K562 (cell line): ENCODE data around the gene C10orf53. TPM values are rescaled to one million over a fixed set of nuclear protein-coding genes. Genes with fewer than 3 reads are reported as not detected.

Source experiments
- ATAC-seq: fragments of 200-7000 bp; cut with Tn5 transposase; 3 replicates; pipeline ENCODE4 v1.9.1; 2020; ENCODE audit warnings: moderate library complexity
- BruUV-seq: library from RNA; stranded (reverse); fragments of 400-500 nt; replicated peaks from 2 replicates; lab custom pipeline; 2021; lab: Mats Ljungman, UMichigan
- CTCF ChIA-PET: fragments of 300-600 bp; formaldehyde crosslinking; extraction: SDS; loops from one replicate; lab custom pipeline; 2021; ENCODE audit warnings: low intra/inter-chr PET ratio; lab: Yijun Ruan, JAX
- POLR2A ChIA-PET: fragments of 300-600, 350-650 bp; sonication (Branson Sonifier 250); formaldehyde crosslinking; extraction: SDS; loops from one replicate; lab custom pipeline; 2021; ENCODE audit warnings: antibody characterized with exemption, inconsistent platforms; lab: Yijun Ruan, JAX
- DNase-seq, 4 experiments: peaks; one replicate each; pipeline versions ENCODE4 v3.0.0 to v3.0.0-alpha.2; 2011 to 2018; ENCODE audit warnings: low spot score in 3 of 4, mixed read lengths in 3 of 4; ENCODE audit errors: extremely low read depth in 1 of 4
- FAIRE-seq: peaks from 2 replicates; lab custom pipeline; 2011; peaks lifted over from hg19 to GRCh38; lab: Jason Lieb, UNC
- H2AFZ ChIP-seq: 2 replicates; pipeline ENCODE4 v1.6.0; 2011; ENCODE audit warnings: low read depth, low read length, control low read depth, inconsistent platforms
- H3K27ac ChIP-seq: fragments of 200-600 bp; 3 replicates; pipeline ENCODE4 v1.8.0; 2011; ENCODE audit warnings: low read depth, mild to moderate bottlenecking, control low read depth, inconsistent platforms, low read length, moderate library complexity, mixed read lengths; ENCODE audit errors: extremely low read depth
- H3K27me3 ChIP-seq, 2 experiments: fragments of 300-600 bp in 1 of 2; 2 replicates in 1 of 2; 3 replicates in 1 of 2; pipeline versions ENCODE4 v1.6.0 to v1.8.0; 2011; ENCODE audit warnings: inconsistent platforms in 2 of 2, low read length in 2 of 2, mild to moderate bottlenecking in 1 of 2, mixed read lengths in 1 of 2, moderate library complexity in 1 of 2; ENCODE audit not compliant: control insufficient read depth in 2 of 2, insufficient read depth in 2 of 2
- H3K36me3 ChIP-seq: fragments of 300-600 bp; 3 replicates; pipeline ENCODE4 v1.8.0; 2011; ENCODE audit warnings: mild to moderate bottlenecking, low read length, inconsistent platforms; ENCODE audit not compliant: control insufficient read depth, insufficient read depth
- H3K4me1 ChIP-seq, 2 experiments: fragments of 200-600 bp in 1 of 2; replicated peaks in 1 of 2; 2 replicates in 1 of 2; 3 replicates in 1 of 2; pipeline versions ENCODE4 v1.5.1 to v1.8.0; 2011; ENCODE audit warnings: inconsistent platforms in 2 of 2, low read length in 2 of 2, mild to moderate bottlenecking in 1 of 2, mixed read lengths in 1 of 2, moderate library complexity in 1 of 2; ENCODE audit not compliant: control insufficient read depth in 2 of 2, insufficient read depth in 2 of 2
- H3K4me2 ChIP-seq: 2 replicates; pipeline ENCODE4 v1.6.1; 2011; ENCODE audit warnings: low read length, control low read depth, inconsistent platforms, mixed read lengths; ENCODE audit not compliant: insufficient read depth
- H3K4me3 ChIP-seq: fragments of 200-600 bp; sonication (generic), shearing (Covaris generic); 2 replicates; pipeline ENCODE4 v1.5.1; 2016; ENCODE audit warnings: control low read depth, inconsistent platforms
- H3K79me2 ChIP-seq: fragments of 200-600 bp; 3 replicates; pipeline ENCODE4 v1.8.0; 2011; ENCODE audit warnings: low read length, inconsistent platforms; ENCODE audit not compliant: control insufficient read depth, insufficient read depth
- H3K9ac ChIP-seq, 2 experiments: 2 replicates each; pipeline versions ENCODE4 v1.6.0 to v1.6.1; 2011; ENCODE audit warnings: low read depth in 2 of 2, low read length in 2 of 2, control low read depth in 1 of 2, inconsistent platforms in 1 of 2, mild to moderate bottlenecking in 1 of 2, mixed read lengths in 1 of 2; ENCODE audit not compliant: insufficient read depth in 1 of 2
- H3K9me1 ChIP-seq: one replicate; pipeline ENCODE4 v1.6.0; 2011; ENCODE audit warnings: inconsistent platforms, mild to moderate bottlenecking, low read length, moderate library complexity; ENCODE audit not compliant: control insufficient read depth, insufficient read depth
- H3K9me3 ChIP-seq: replicated peaks from 2 replicates; pipeline ENCODE4 v1.5.1; 2011; ENCODE audit warnings: low read depth, low read length, inconsistent platforms; ENCODE audit not compliant: control insufficient read depth, insufficient read depth
- H4K20me1 ChIP-seq: replicated peaks from 2 replicates; pipeline ENCODE4 v1.6.1; 2011; ENCODE audit warnings: low read length, inconsistent platforms, mixed read lengths; ENCODE audit not compliant: control insufficient read depth, insufficient read depth
- FIP1L1 ChIP-seq: fragments of 200-400 bp; formaldehyde crosslinking; IDR thresholded peaks from 2 replicates; pipeline ENCODE4 v1.6.1; 2018; ENCODE audit warnings: mild to moderate bottlenecking, low read depth, low read length; ENCODE audit not compliant: poor library complexity, severe bottlenecking
- MYC ChIP-seq, 2 experiments: fragments of 250-450 bp in 1 of 2; sonication (Bioruptor Pico) in 1 of 2; IDR thresholded peaks; 2 replicates each; pipeline versions ENCODE4 v1.5.1 to v1.6.1; 2012 to 2021; ENCODE audit warnings: low read depth in 2 of 2, borderline replicate concordance in 1 of 2, improper control_type of control experiment in 1 of 2, low read length in 1 of 2, mild to moderate bottlenecking in 1 of 2, moderate library complexity in 1 of 2
- PHF21A ChIP-seq: fragments of 450-650 bp; IDR thresholded peaks from 2 replicates; pipeline ENCODE4 v1.6.1; 2017; ENCODE audit warnings: low read depth, borderline replicate concordance
- ZNF408 ChIP-seq: fragments of 250-450 bp; sonication (Bioruptor Pico); IDR thresholded peaks from 2 replicates; pipeline ENCODE4 v1.4.0; 2020; ENCODE audit warnings: low read depth, mild to moderate bottlenecking, moderate library complexity
- ZNF431 ChIP-seq: sonication (generic); formaldehyde crosslinking; IDR thresholded peaks from 2 replicates; pipeline ENCODE4 v1.8.0; 2022; ENCODE audit warnings: mild to moderate bottlenecking, missing genetic modification reagents
- WGBS: fragments of 100-300 bp; shearing (Covaris generic); methylation state at CpG from one replicate; pipeline ENCODE4 v1.1.6; 2016; ENCODE audit warnings: low coverage, mixed read lengths; ENCODE audit not compliant: insufficient coverage; ENCODE audit errors: missing lambda C conversion rate; 5-methylcytosine and 5-hydroxymethylcytosine counted together
- in situ Hi-C: fragments of 300-500 bp; cut with MboI; formaldehyde crosslinking; loops from 4 replicates; pipeline ENCODE4 v1.15.0; 2018; ENCODE audit warnings: inconsistent platforms, mixed read lengths
- intact Hi-C: fragments of 100-400 bp; cut with micrococcal nuclease; formaldehyde crosslinking; loops from 2 replicates; pipeline ENCODE4 v1.14.2; 2022
- polyA plus RNA-seq, 8 experiments: library from polyadenylated mRNA; depleted of rRNA in 4 of 8; stranded (reverse) in 5 of 8; unstranded in 3 of 8; fragments of >200 nt; fragmentation: Nextera tagmentation in 2 of 8; fragmentation: Illumina TruSeq in 1 of 8; extraction: Ambion mirVana in 2 of 8; extraction: Trizol in 1 of 8; gene quantifications; 2 replicates each; pipeline versions ENCODE4 v1.2.1 to v1.2.3, GENCODE V29; 2011 to 2014; ENCODE audit warnings: inconsistent platforms in 1 of 8, missing spikeins in 1 of 8
- total RNA-seq, 7 experiments: library from RNA; depleted of rRNA in 6 of 7; stranded (reverse); fragments of >200 nt in 6 of 7; fragmentation: Illumina TruSeq in 2 of 7; extraction: Trizol in 2 of 7; gene quantifications; 2 replicates each; pipeline versions ENCODE4 v1.2.1 to v1.2.3, GENCODE V29; 2011 to 2021; ENCODE audit warnings: low replicate concordance in 1 of 7
- TF ChIP-seq, protein P1 (sequence below): fragments of 250-450 bp; sonication (Bioruptor Pico); IDR thresholded peaks from 2 replicates; pipeline ENCODE4 v1.8.0; 2021; ENCODE audit warnings: borderline replicate concordance, mild to moderate bottlenecking, moderate library complexity; ENCODE audit not compliant: poor library complexity, severe bottlenecking
- TF ChIP-seq, protein P2 (sequence below): fragments of 450-650 bp; IDR thresholded peaks from 2 replicates; pipeline ENCODE4 v1.7.1; 2018; ENCODE audit warnings: mild to moderate bottlenecking, low read depth; ENCODE audit not compliant: partially characterized antibody

C10orf53 gene
- total and polyA plus RNA-seq, 9 of the 15 experiments (the other 6 are each of a cell fraction or from before 2014, with no cell fraction given) = not detected

DNA sequence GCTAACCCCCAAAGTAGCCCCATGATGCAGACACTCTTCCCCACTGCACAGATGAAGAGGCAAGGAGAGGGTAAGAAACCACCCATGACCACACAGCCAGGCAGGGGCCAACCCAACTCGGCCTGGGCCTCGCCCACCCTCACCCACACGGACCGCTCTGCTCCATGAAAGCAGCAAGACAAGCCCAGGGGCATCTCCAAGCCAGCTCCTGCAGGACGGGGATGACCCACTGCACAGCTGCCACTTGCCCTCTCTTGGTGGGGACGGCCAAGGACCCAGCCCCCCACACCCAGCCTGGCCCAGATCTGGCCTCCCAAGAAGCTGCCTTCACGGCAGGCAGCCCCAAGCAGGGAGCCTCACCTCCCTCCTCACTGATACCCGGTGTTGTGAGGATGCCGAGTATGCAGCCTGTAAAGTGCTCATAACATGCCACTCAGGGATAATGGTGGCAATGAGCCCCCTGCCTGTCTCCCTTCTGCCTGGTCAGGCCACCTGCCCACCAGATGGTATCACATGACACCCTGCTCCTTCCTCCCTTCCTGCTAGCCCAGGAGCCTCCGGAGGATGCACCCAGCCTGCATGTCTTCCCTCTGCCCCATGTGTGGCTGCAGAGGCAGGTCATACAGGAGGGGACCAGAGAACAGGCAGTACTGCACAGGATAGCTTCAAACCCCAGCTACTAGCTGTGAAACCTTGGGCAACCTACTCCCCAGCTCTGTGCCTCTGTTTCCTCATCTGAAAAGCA lies 59.3 kb downstream of the C10orf53 start:
- ATAC-seq = no peak
- POLR2A ChIA-PET = no interaction called here

DNA sequence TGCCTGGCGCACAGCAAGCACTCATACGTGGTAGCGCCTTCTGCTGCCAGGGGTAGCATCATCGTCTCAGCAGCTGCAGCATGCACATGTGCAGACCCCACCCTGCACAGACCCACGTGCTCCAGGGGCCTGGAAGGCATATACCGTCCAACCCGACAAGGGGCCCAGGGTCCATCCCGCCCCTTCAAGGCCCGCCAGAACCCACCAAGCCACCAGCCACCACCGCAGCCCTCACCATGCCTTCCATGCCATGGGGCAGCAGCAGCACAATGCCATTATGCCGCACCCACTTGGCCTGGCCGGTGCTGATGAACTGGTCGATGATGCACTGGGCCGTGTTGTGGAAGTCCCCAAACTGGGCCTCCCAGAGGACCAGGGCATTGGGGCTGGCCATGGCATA lies 60.0 kb downstream of the C10orf53 start:
- no peak for FAIRE-seq
- H3K9ac ChIP-seq = no peak overlapping the region
- no peak overlapping the region for H2AFZ ChIP-seq
- ChIA-PET POLR2A (no interaction called here), CTCF (no interaction called here)
- no peaks in the 10 kb centered on the region for H3K9me3 ChIP-seq
- DNase-seq = no peak
- peaks cover 0 to 12% of the 10 kb centered on the region in 2 experiments; a peak in 2 of 5 replicates for H3K4me1 ChIP-seq
- H3K27me3 ChIP-seq = peaks cover 0 to 48% of the 10 kb centered on the region in 2 experiments; a peak in 3 of 5 replicates
- no TSS peak for BruUV-seq
- no peaks in the 10 kb centered on the region for H3K79me2 ChIP-seq
- ATAC-seq = no peak
- H3K4me2 ChIP-seq = no peak overlapping the region
- in situ Hi-C loops (no loop called here), intact Hi-C loops (no loop called here)
- H3K9me1 ChIP-seq = no peaks in the 10 kb centered on the region
- peaks cover 32% of the 10 kb centered on the region for H4K20me1 ChIP-seq
- no peak overlapping the region for H3K4me3 ChIP-seq
- no peaks in the 10 kb centered on the region for H3K36me3 ChIP-seq
- 2% methylated on average over 14 of the region's 14 CpGs for WGBS
- H3K27ac ChIP-seq = no peak overlapping the region
- TF ChIP-seq MYC (IDR thresholded peaks at IDR 0.05; ENCODE audit: low read depth, low read length) (no peak), MYC (CRISPR knock-in tag; IDR thresholded peaks at IDR 0.05; ENCODE audit: borderline replicate concordance, low read depth) (no peak), PHF21A (no peak), ZNF408 (CRISPR knock-in tag) (no peak)
- TF ChIP-seq, protein P1, sequence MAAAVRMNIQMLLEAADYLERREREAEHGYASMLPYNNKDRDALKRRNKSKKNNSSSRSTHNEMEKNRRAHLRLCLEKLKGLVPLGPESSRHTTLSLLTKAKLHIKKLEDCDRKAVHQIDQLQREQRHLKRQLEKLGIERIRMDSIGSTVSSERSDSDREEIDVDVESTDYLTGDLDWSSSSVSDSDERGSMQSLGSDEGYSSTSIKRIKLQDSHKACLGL (CRISPR knock-in tag) = no peak
- TF ChIP-seq, protein P2, sequence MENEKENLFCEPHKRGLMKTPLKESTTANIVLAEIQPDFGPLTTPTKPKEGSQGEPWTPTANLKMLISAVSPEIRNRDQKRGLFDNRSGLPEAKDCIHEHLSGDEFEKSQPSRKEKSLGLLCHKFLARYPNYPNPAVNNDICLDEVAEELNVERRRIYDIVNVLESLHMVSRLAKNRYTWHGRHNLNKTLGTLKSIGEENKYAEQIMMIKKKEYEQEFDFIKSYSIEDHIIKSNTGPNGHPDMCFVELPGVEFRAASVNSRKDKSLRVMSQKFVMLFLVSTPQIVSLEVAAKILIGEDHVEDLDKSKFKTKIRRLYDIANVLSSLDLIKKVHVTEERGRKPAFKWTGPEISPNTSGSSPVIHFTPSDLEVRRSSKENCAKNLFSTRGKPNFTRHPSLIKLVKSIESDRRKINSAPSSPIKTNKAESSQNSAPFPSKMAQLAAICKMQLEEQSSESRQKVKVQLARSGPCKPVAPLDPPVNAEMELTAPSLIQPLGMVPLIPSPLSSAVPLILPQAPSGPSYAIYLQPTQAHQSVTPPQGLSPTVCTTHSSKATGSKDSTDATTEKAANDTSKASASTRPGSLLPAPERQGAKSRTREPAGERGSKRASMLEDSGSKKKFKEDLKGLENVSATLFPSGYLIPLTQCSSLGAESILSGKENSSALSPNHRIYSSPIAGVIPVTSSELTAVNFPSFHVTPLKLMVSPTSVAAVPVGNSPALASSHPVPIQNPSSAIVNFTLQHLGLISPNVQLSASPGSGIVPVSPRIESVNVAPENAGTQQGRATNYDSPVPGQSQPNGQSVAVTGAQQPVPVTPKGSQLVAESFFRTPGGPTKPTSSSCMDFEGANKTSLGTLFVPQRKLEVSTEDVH = no peak

More for the DNA sequence above, 59.3 kb downstream of the C10orf53 start:
- Histone ChIP-seq H3K79me2 (no peaks in the 10 kb centered on the region), H3K36me3 (no peaks in the 10 kb centered on the region), H3K9me1 (no peaks in the 10 kb centered on the region), H4K20me1 (peaks cover 30% of the 10 kb centered on the region), H3K4me3 (no peak overlapping the region), H3K4me1 (peaks cover 0 to 12% of the 10 kb centered on the region in 2 experiments; a peak in 2 of 5 replicates)
- intact Hi-C loops = no loop called here
- in situ Hi-C loops = no loop called here
- no peak for DNase-seq
- no peak for TF ChIP-seq FIP1L1
- no peak for TF ChIP-seq ZNF431 (CRISPR knock-in tag)
- TF ChIP-seq, all 486 proteins: peak for 0
- no TSS peak for BruUV-seq
- Histone ChIP-seq H3K9ac (no peak overlapping the region), H2AFZ (no peak overlapping the region), H3K27me3 (peaks cover 0 to 48% of the 10 kb centered on the region in 2 experiments; a peak in 3 of 5 replicates), H3K9me3 (no peaks in the 10 kb centered on the region), H3K27ac (no peak overlapping the region; the same call in 2 of the 3 replicates), H3K4me2 (no peak overlapping the region)
- under 1% methylated on average over 10 of the region's 10 CpGs for WGBS
- CTCF ChIA-PET = no interaction called here
- FAIRE-seq = no peak
